ENCODE results near the gene EPHA10.

DNA sequence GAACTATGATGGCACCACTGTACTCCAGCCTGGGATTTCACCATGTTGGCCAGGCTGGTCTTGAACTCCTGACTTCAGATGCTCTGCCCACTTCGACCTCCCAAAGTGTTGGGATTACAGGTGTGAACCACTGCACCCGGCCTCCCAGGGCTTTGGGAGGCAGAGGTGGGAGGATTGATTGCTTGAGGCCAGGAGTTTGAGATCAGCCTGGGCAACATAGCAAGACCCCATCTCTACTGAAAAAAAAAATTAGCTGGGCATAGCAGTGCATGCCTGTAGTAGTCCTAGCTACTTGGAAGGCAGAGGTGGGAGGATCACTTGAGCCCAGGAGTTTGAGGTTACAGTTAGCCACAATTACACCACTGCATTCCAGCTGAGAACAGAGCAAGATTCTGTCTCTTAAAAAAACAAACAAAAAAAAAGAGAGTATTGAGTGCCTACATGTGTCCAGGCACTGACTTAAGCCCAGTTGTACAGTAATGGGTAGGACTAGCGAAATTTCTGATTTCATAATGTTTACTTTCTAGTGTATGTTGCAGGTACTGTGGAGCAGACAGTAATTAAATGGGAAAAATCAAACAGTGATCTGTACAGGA lies 32.9 kb upstream of the EPHA10 start:
- TF ChIP-seq, protein P1, sequence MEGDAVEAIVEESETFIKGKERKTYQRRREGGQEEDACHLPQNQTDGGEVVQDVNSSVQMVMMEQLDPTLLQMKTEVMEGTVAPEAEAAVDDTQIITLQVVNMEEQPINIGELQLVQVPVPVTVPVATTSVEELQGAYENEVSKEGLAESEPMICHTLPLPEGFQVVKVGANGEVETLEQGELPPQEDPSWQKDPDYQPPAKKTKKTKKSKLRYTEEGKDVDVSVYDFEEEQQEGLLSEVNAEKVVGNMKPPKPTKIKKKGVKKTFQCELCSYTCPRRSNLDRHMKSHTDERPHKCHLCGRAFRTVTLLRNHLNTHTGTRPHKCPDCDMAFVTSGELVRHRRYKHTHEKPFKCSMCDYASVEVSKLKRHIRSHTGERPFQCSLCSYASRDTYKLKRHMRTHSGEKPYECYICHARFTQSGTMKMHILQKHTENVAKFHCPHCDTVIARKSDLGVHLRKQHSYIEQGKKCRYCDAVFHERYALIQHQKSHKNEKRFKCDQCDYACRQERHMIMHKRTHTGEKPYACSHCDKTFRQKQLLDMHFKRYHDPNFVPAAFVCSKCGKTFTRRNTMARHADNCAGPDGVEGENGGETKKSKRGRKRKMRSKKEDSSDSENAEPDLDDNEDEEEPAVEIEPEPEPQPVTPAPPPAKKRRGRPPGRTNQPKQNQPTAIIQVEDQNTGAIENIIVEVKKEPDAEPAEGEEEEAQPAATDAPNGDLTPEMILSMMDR (IDR thresholded peaks at IDR 0.05), result no peak
- no peak for TF ChIP-seq POLR2A (IDR thresholded peaks at IDR 0.05)

Data from testis (tissue), 2 donors.